ENCODE measurements around the gene CLEC9A. TPM values are rescaled to one million over a fixed set of nuclear protein-coding genes. Genes with fewer than 3 reads are reported as not detected.

The CLEC9A gene
- total and polyA plus RNA-seq, 2 donors (not counting 1 experiment from before 2014, with no cell fraction given): not detected

DNA sequence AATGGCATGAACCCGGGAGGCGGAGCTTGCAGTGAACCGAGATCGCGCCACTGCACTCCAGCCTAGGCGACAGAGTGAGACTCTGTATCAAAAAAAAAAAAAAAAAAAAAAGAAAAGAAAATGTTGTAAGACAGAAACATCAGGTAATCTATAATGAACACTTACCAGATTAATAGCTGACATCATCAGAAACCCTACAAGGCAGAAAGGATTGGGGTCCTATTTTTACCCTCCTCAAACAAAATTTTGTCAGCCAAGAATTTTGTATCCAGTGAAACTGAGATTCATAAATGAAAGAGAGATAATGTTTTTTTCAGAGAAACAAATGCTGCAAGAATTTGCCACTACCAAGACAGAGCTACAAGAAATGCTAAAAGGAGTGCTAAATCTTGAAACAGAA, 54.3 kb downstream of the CLEC9A start:
- H3K9ac ChIP-seq (ENCODE audit: low read length): no peak overlapping the region
- ATAC-seq (ENCODE audit: low read depth): no peak
- intact Hi-C loops (cut with micrococcal nuclease): no loop called here
- H3K4me1 Mint-ChIP-seq: no peaks in the 10 kb centered on the region
- no peaks in the 10 kb centered on the region for H3K79me2 ChIP-seq (ENCODE audit: control insufficient read depth, insufficient read depth, low read length)
- H3K9me3 Mint-ChIP-seq (ENCODE audit: insufficient read depth): peaks cover 7% of the 10 kb centered on the region
- no peaks in the 10 kb centered on the region for H4K20me1 ChIP-seq (ENCODE audit: control insufficient read depth, insufficient read depth, low read length, poor library complexity, severe bottlenecking)
- no peak overlapping the region for H3K4me3 ChIP-seq (ENCODE audit: control extremely low read depth in 1 of 5, extremely low read depth in 1 of 5, insufficient read depth in 1 of 5, low read depth in 2 of 5, low read length in 4 of 5)
- POLR2A ChIA-PET: no interaction called here
- no peak for DNase-seq
- H3K27ac ChIP-seq (ENCODE audit: low read length in 2 of 2): no peak overlapping the region
- no peak overlapping the region for H2AFZ ChIP-seq (ENCODE audit: insufficient read depth, low read depth, low read length, poor library complexity, severe bottlenecking)
- CTCF ChIA-PET: no interaction called here
- H3K4me2 ChIP-seq (replicated peaks; ENCODE audit: low read depth, low read length, poor library complexity, severe bottlenecking): no peak overlapping the region
- no peaks in the 10 kb centered on the region for H3K4me1 ChIP-seq (ENCODE audit: control insufficient read depth in 2 of 2, insufficient read depth in 2 of 2, low read length in 2 of 2)
- TF ChIP-seq, protein P1, sequence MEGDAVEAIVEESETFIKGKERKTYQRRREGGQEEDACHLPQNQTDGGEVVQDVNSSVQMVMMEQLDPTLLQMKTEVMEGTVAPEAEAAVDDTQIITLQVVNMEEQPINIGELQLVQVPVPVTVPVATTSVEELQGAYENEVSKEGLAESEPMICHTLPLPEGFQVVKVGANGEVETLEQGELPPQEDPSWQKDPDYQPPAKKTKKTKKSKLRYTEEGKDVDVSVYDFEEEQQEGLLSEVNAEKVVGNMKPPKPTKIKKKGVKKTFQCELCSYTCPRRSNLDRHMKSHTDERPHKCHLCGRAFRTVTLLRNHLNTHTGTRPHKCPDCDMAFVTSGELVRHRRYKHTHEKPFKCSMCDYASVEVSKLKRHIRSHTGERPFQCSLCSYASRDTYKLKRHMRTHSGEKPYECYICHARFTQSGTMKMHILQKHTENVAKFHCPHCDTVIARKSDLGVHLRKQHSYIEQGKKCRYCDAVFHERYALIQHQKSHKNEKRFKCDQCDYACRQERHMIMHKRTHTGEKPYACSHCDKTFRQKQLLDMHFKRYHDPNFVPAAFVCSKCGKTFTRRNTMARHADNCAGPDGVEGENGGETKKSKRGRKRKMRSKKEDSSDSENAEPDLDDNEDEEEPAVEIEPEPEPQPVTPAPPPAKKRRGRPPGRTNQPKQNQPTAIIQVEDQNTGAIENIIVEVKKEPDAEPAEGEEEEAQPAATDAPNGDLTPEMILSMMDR (IDR thresholded peaks at IDR 0.05): no peak
- TF ChIP-seq EZH2 (IDR thresholded peaks at IDR 0.05; ENCODE audit: borderline replicate concordance, insufficient read depth, low read depth, low read length, poor library complexity, severe bottlenecking): no peak
- WGBS (ENCODE audit: insufficient coverage): no CpG with 5 or more reads among the region's 6 CpGs
- H3K27me3 ChIP-seq (replicated peaks in 1 of 4; ENCODE audit: control extremely low read depth in 1 of 4, control insufficient read depth in 3 of 4, insufficient read depth in 4 of 4, low read length in 3 of 4): peaks cover 0 to 12% (median 2%) of the 10 kb centered on the region in 4 experiments
- no peak overlapping the region for H3K27ac Mint-ChIP-seq
- peaks cover 0 to 16% (median 8%) of the 10 kb centered on the region in 3 donors for H3K9me3 ChIP-seq (ENCODE audit: control extremely low read depth in 1 of 3, control insufficient read depth in 2 of 3, insufficient read depth in 1 of 3, low read length in 2 of 3)
- H3K27me3 Mint-ChIP-seq: peaks cover 38% of the 10 kb centered on the region
- no peaks in the 10 kb centered on the region for H3K36me3 ChIP-seq (replicated peaks in 1 of 2; ENCODE audit: control extremely low read depth in 1 of 2, control insufficient read depth in 1 of 2, extremely low read depth in 1 of 2, insufficient read depth in 2 of 2, low read length in 1 of 2)
- H3K4me3 Mint-ChIP-seq: no peak overlapping the region

DNA sequence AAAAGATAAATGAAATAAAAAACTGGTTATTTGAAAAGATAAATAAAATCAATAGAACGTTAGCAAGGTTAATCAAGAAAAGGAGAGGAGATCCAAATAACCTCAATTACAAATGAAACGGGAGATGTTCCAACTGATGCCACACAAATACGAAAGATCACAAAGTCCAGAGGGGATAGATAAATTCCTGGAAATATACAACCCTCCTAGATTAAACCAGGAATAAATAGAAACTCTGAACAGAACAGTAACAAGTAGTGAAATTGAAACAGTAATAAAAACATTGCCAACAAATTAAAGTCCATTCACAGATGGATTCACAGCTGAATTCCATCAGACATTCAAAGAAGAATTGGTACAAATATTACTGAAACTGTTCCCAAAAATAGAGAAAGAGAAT, 55.9 kb downstream of the CLEC9A start:
- intact Hi-C loops (cut with micrococcal nuclease): no loop called here
- Histone ChIP-seq H3K9ac (ENCODE audit: low read length) (no peak overlapping the region), H3K4me3 (ENCODE audit: control extremely low read depth in 1 of 5, extremely low read depth in 1 of 5, insufficient read depth in 1 of 5, low read depth in 2 of 5, low read length in 4 of 5) (no peak overlapping the region), H3K4me2 (replicated peaks; ENCODE audit: low read depth, low read length, poor library complexity, severe bottlenecking) (no peak overlapping the region), H3K4me1 (ENCODE audit: control insufficient read depth in 2 of 2, insufficient read depth in 2 of 2, low read length in 2 of 2) (no peaks in the 10 kb centered on the region), H3K79me2 (ENCODE audit: control insufficient read depth, insufficient read depth, low read length) (no peaks in the 10 kb centered on the region), H3K27me3 (replicated peaks in 1 of 4; ENCODE audit: control extremely low read depth in 1 of 4, control insufficient read depth in 3 of 4, insufficient read depth in 4 of 4, low read length in 3 of 4) (peaks cover 0 to 10% (median 0%) of the 10 kb centered on the region in 4 experiments), H3K27ac (ENCODE audit: low read length in 2 of 2) (no peak overlapping the region), H3K9me3 (ENCODE audit: control extremely low read depth in 1 of 3, control insufficient read depth in 2 of 3, insufficient read depth in 1 of 3, low read length in 2 of 3) (peaks cover 0 to 16% (median 8%) of the 10 kb centered on the region in 3 donors), H2AFZ (ENCODE audit: insufficient read depth, low read depth, low read length, poor library complexity, severe bottlenecking) (no peak overlapping the region), H4K20me1 (ENCODE audit: control insufficient read depth, insufficient read depth, low read length, poor library complexity, severe bottlenecking) (no peaks in the 10 kb centered on the region), H3K36me3 (replicated peaks in 1 of 2; ENCODE audit: control extremely low read depth in 1 of 2, control insufficient read depth in 1 of 2, extremely low read depth in 1 of 2, insufficient read depth in 2 of 2, low read length in 1 of 2) (no peaks in the 10 kb centered on the region)
- H3K4me1 Mint-ChIP-seq: peaks cover 2% of the 10 kb centered on the region
- H3K27ac Mint-ChIP-seq: no peak overlapping the region
- peaks cover 29% of the 10 kb centered on the region for H3K27me3 Mint-ChIP-seq
- peaks cover 7% of the 10 kb centered on the region for H3K9me3 Mint-ChIP-seq (ENCODE audit: insufficient read depth)
- TF ChIP-seq, protein P1 (IDR thresholded peaks at IDR 0.05): no peak
- no peak for TF ChIP-seq EZH2 (IDR thresholded peaks at IDR 0.05; ENCODE audit: borderline replicate concordance, insufficient read depth, low read depth, low read length, poor library complexity, severe bottlenecking)
- no peak overlapping the region for H3K4me3 Mint-ChIP-seq
- DNase-seq (no peak), ATAC-seq (ENCODE audit: low read depth) (no peak)
- CTCF ChIA-PET: no interaction called here
- no CpG with 5 or more reads among the region's 3 CpGs for WGBS (ENCODE audit: insufficient coverage)
- POLR2A ChIA-PET: no interaction called here

Data from B cell (primary cell).